IMR-90 (cell line): ENCODE data around the gene PLCG1. TPM values are rescaled to one million over a fixed set of nuclear protein-coding genes. Genes with fewer than 3 reads are reported as not detected.

Experiments used
- ATAC-seq: fragments of 200-7000 bp; cut with Tn5 transposase; 2 replicates; pipeline ENCODE4 v1.9.1; 2020; ENCODE audit warnings: low read depth, mild to moderate bottlenecking, moderate library complexity
- BruUV-seq: library from RNA; stranded (reverse); fragments of 400-500 nt; replicated peaks from 2 replicates; lab custom pipeline; 2021; lab: Mats Ljungman, UMichigan
- CTCF ChIA-PET: fragments of 300-600 bp; formaldehyde crosslinking; extraction: SDS; loops from one replicate; lab custom pipeline; 2021; ENCODE audit warnings: antibody characterized with exemption; lab: Yijun Ruan, JAX
- POLR2A ChIA-PET: fragments of 300-600 bp; sonication (Branson Sonifier 250); formaldehyde crosslinking; loops from one replicate; lab custom pipeline; 2022; ENCODE audit warnings: antibody characterized with exemption; ENCODE audit not compliant: unreplicated experiment; lab: Charles Lee
- DNase-seq: peaks from one replicate; pipeline ENCODE4 v3.0.0; 2013
- H2AFZ ChIP-seq: replicated peaks from 2 replicates; pipeline ENCODE3; 2013; ENCODE audit warnings: low read length, mild to moderate bottlenecking; ENCODE audit not compliant: poor library complexity
- H2AK5ac ChIP-seq: 2 replicates; pipeline ENCODE4 v1.6.1; 2013; ENCODE audit warnings: low read depth, low read length, inconsistent platforms
- H2AK9ac ChIP-seq: replicated peaks from 2 replicates; pipeline ENCODE3; 2013; ENCODE audit warnings: mild to moderate bottlenecking, low read depth, low read length, moderate library complexity; ENCODE audit not compliant: poor library complexity
- H2BK120ac ChIP-seq: 2 replicates; pipeline ENCODE4 v1.6.1; 2013; ENCODE audit warnings: low read depth, low read length, inconsistent platforms
- H2BK15ac ChIP-seq: 3 replicates; pipeline ENCODE4 v1.6.1; 2013; ENCODE audit warnings: low read depth, low read length, inconsistent platforms
- H2BK20ac ChIP-seq: 2 replicates; pipeline ENCODE4 v1.6.1; 2013; ENCODE audit warnings: low read depth, mild to moderate bottlenecking, inconsistent platforms, low read length, moderate library complexity
- H2BK5ac ChIP-seq: 2 replicates; pipeline ENCODE4 v1.6.1; 2013; ENCODE audit warnings: mild to moderate bottlenecking, low read depth, low read length, inconsistent platforms; ENCODE audit not compliant: poor library complexity, severe bottlenecking
- H3K14ac ChIP-seq: replicated peaks from 2 replicates; pipeline ENCODE4 v1.6.1; 2013; ENCODE audit warnings: low read depth, low read length, inconsistent platforms
- H3K18ac ChIP-seq: 2 replicates; pipeline ENCODE4 v1.6.1; 2013; ENCODE audit warnings: low read depth, low read length, control low read depth
- H3K23ac ChIP-seq: 2 replicates; pipeline ENCODE4 v1.6.1; 2013; ENCODE audit warnings: low read depth, low read length, inconsistent platforms
- H3K27ac ChIP-seq: 2 replicates; pipeline ENCODE4 v1.5.1; 2013; ENCODE audit warnings: mild to moderate bottlenecking, control low read depth, low read length; ENCODE audit not compliant: insufficient read depth
- H3K27me3 ChIP-seq: 2 replicates; pipeline ENCODE4 v1.6.1; 2013; ENCODE audit warnings: low read length; ENCODE audit not compliant: control insufficient read depth, insufficient read depth
- H3K36me3 ChIP-seq: 2 replicates; pipeline ENCODE4 v1.6.1; 2013; ENCODE audit warnings: low read length, mixed read lengths; ENCODE audit not compliant: control insufficient read depth, insufficient read depth
- H3K4ac ChIP-seq: 2 replicates; pipeline ENCODE4 v1.6.1; 2013; ENCODE audit warnings: low read depth, low read length, inconsistent platforms
- H3K4me1 ChIP-seq: 2 replicates; pipeline ENCODE4 v1.6.1; 2013; ENCODE audit warnings: low read length, mixed read lengths; ENCODE audit not compliant: control insufficient read depth, insufficient read depth
- H3K4me2 ChIP-seq: 2 replicates; pipeline ENCODE4 v1.6.1; 2013; ENCODE audit warnings: low read depth, mild to moderate bottlenecking, control low read depth, low read length, moderate library complexity
- H3K4me3 ChIP-seq: 2 replicates; pipeline ENCODE4 v1.5.1; 2013; ENCODE audit warnings: low read depth, mild to moderate bottlenecking, control low read depth, low read length, moderate library complexity; ENCODE audit not compliant: insufficient read depth
- H3K56ac ChIP-seq: 2 replicates; pipeline ENCODE4 v1.6.1; 2013; ENCODE audit warnings: low read length, inconsistent platforms; ENCODE audit not compliant: insufficient read depth; ENCODE audit errors: extremely low read depth
- H3K79me1 ChIP-seq, 2 experiments: 2 replicates each; pipeline ENCODE4 v1.6.1; 2013; ENCODE audit warnings: low read length in 2 of 2, inconsistent platforms in 1 of 2, low read depth in 1 of 2
- H3K9ac ChIP-seq: 2 replicates; pipeline ENCODE4 v1.6.1; 2013; ENCODE audit warnings: low read depth, low read length, control low read depth
- H3K9me1 ChIP-seq: 2 replicates; pipeline ENCODE4 v1.6.1; 2013; ENCODE audit warnings: low read length, inconsistent platforms; ENCODE audit not compliant: insufficient read depth
- H3K9me3 ChIP-seq: 2 replicates; pipeline ENCODE4 v1.6.1; 2013; ENCODE audit warnings: low read length; ENCODE audit not compliant: control insufficient read depth, insufficient read depth
- H4K20me1 ChIP-seq: 2 replicates; pipeline ENCODE4 v1.6.1; 2013; ENCODE audit warnings: low read length, inconsistent platforms; ENCODE audit not compliant: insufficient read depth
- H4K5ac ChIP-seq: 2 replicates; pipeline ENCODE4 v1.6.1; 2013; ENCODE audit warnings: mild to moderate bottlenecking, low read depth, low read length, control low read depth
- H4K8ac ChIP-seq, 2 experiments: 2 replicates each; pipeline ENCODE4 v1.6.1; 2013; ENCODE audit warnings: low read depth in 2 of 2, low read length in 2 of 2, control low read depth in 1 of 2, inconsistent platforms in 1 of 2
- H4K91ac ChIP-seq: 2 replicates; pipeline ENCODE4 v1.6.1; 2013; ENCODE audit warnings: low read depth, low read length, inconsistent platforms; ENCODE audit not compliant: insufficient read depth
- CEBPB ChIP-seq: IDR thresholded peaks from 2 replicates; pipeline ENCODE4 v1.6.1; 2012; ENCODE audit warnings: low read depth, low read length, improper control_type of control experiment
- CHD1 ChIP-seq: IDR thresholded peaks from 2 replicates; pipeline ENCODE4 v1.6.1; 2012; ENCODE audit warnings: low read depth, low read length, improper control_type of control experiment
- FOS ChIP-seq: fragments of 150-350 bp; IDR thresholded peaks from 2 replicates; pipeline ENCODE4 v1.6.1; 2016; ENCODE audit warnings: low read depth, low read length
- MAFK ChIP-seq: IDR thresholded peaks from 2 replicates; pipeline ENCODE4 v1.6.1; 2012; ENCODE audit warnings: low read depth, low read length, improper control_type of control experiment
- MAZ ChIP-seq: IDR thresholded peaks from 2 replicates; pipeline ENCODE4 v1.6.1; 2012; ENCODE audit warnings: low read depth, mild to moderate bottlenecking, low read length, improper control_type of control experiment, moderate library complexity, borderline replicate concordance
- MXI1 ChIP-seq: IDR thresholded peaks from 2 replicates; pipeline ENCODE4 v1.6.1; 2012; ENCODE audit warnings: low read depth, mild to moderate bottlenecking, low read length, moderate library complexity, borderline replicate concordance
- NFE2L2 ChIP-seq: fragments of 150-350 bp; IDR thresholded peaks from 2 replicates; pipeline ENCODE4 v1.6.1; 2016; ENCODE audit warnings: low read depth, mild to moderate bottlenecking, low read length
- POLR2A ChIP-seq: IDR thresholded peaks from 2 replicates; pipeline ENCODE4 v1.6.1; 2012; ENCODE audit warnings: mild to moderate bottlenecking, low read depth, low read length
- RAD21 ChIP-seq: IDR thresholded peaks from 2 replicates; pipeline ENCODE4 v1.6.1; 2012; ENCODE audit warnings: low read length, improper control_type of control experiment
- RCOR1 ChIP-seq: IDR thresholded peaks from 2 replicates; pipeline ENCODE4 v1.6.1; 2012; ENCODE audit warnings: mild to moderate bottlenecking, low read length, improper control_type of control experiment; ENCODE audit not compliant: insufficient replicate concordance
- RFX5 ChIP-seq: IDR thresholded peaks from 2 replicates; pipeline ENCODE4 v1.8.0; 2012; ENCODE audit warnings: low read depth, mild to moderate bottlenecking, low read length, moderate library complexity
- SMC3 ChIP-seq: fragments of 150-350 bp; IDR thresholded peaks from 2 replicates; pipeline ENCODE4 v1.6.1; 2016; ENCODE audit warnings: low read depth, mild to moderate bottlenecking, antibody characterized with exemption, low read length, moderate library complexity
- WGBS, 2 experiments: methylation state at CpG; one replicate each; pipeline versions ENCODE4 v1.1.5 to v1.1.7; 2013; ENCODE audit warnings: missing lambda C conversion rate in 2 of 2; ENCODE audit not compliant: insufficient read length in 1 of 2; ENCODE audit errors: extremely low coverage in 2 of 2; 5-methylcytosine and 5-hydroxymethylcytosine counted together
- dilution Hi-C: fragments of 300-500 bp; cut with HindIII; formaldehyde crosslinking; loops from one replicate; pipeline ENCODE4 v1.14.3; 2018; ENCODE audit warnings: low sequenced_read_pairs; ENCODE audit not compliant: unreplicated experiment
- in situ Hi-C: fragments of 300-500 bp; cut with MboI; formaldehyde crosslinking; loops from 3 replicates; pipeline ENCODE4 v1.14.3; 2019; ENCODE audit warnings: low sequenced_read_pairs, inconsistent platforms, mixed read lengths
- intact Hi-C: fragments of 100-400 bp; cut with micrococcal nuclease; formaldehyde crosslinking; loops from 2 replicates; pipeline ENCODE4 v1.10.0; 2022
- polyA plus RNA-seq, 3 experiments: library from polyadenylated mRNA; depleted of rRNA; stranded (reverse); fragments of >200 nt; gene quantifications; 2 replicates each; pipeline ENCODE4 v1.2.3, GENCODE V29; 2012; ENCODE audit warnings: low replicate concordance in 1 of 3
- total RNA-seq: library from RNA; depleted of rRNA; stranded (reverse); fragments of >200 nt; gene quantifications from 2 replicates; pipeline ENCODE4 v1.2.3, GENCODE V29; 2012
- TF ChIP-seq, protein P1 (sequence below): fragments of 150-350 bp; IDR thresholded peaks from 2 replicates; pipeline ENCODE4 v1.6.1; 2017; ENCODE audit warnings: mild to moderate bottlenecking, antibody characterized with exemption, low read length, low read depth
- TF ChIP-seq, protein P2 (sequence below): fragments of 150-350 bp; IDR thresholded peaks from 2 replicates; pipeline ENCODE4 v1.6.1; 2016; ENCODE audit warnings: low read depth, mild to moderate bottlenecking, low read length, moderate library complexity, borderline replicate concordance
- TF ChIP-seq, protein P3 (sequence below): conservative IDR thresholded peaks from 2 replicates; pipeline ENCODE4 v1.5.1; 2012; ENCODE audit warnings: mild to moderate bottlenecking, low read depth, low read length, improper control_type of control experiment

PLCG1 gene
- total and polyA plus RNA-seq, 2 of the 4 experiments (the other 2 are of a cell fraction), result 59.1 to 69.1 TPM

DNA sequence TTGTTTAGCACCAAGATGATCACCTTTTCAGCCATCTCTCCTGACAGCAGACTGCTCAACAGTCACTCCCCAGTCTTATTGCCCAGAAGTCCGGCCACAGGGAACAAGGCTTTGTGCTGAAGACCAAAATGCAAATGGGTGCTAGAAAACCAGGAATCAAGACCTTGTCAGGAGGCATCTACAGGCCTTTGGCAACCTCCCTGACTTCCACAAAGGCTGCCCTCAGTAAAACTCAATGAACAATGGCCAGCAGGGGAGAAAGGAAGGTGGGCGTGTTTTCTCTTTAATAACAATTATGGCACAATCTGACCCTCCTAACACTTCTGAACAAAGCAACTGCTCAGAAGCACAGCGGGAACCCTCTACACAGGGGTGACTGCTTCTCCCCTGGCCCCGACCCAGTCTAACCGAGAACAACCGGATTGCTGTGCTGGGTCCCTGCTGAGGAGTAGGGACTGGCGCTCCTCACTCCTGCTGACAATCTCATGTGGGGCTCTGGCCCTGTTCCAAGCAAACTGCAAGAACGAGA, 41.6 kb downstream of the PLCG1 start:
- no TSS peak for BruUV-seq
- Histone ChIP-seq H3K4me2 (no peak overlapping the region), H2BK120ac (no peak overlapping the region), H3K79me1 (peaks cover 38 to 87% of the 10 kb centered on the region in 2 experiments), H2AK9ac (peak overlapping the region; percentile 11), H3K23ac (no peak overlapping the region; the same call in 1 of the 2 replicates), H2AK5ac (0 out of 2 replicates have a peak overlapping the region, but pooled peaks have one; percentile 21), H3K18ac (no peak overlapping the region), H3K9ac (no peak overlapping the region), H3K27ac (peak overlapping the region; percentile 18; the same call in 1 of the 2 replicates), H2AFZ (no peak overlapping the region), H3K9me1 (peaks cover 49% of the 10 kb centered on the region), H3K14ac (peak overlapping the region; percentile 32; the same call in 1 of the 2 replicates), H3K4me3 (no peak overlapping the region), H4K5ac (peak overlapping the region; percentile 53; the same call in 1 of the 2 replicates), H3K56ac (no peak overlapping the region), H3K4me1 (peaks cover 32% of the 10 kb centered on the region), H4K20me1 (no peaks in the 10 kb centered on the region), H4K91ac (0 out of 2 replicates have a peak overlapping the region, but pooled peaks have one; percentile 3), H4K8ac (peak overlapping the region in 1 of 2 experiments; percentile 33; a peak in 1 of 4 replicates), H3K4ac (peak overlapping the region; percentile 22; the same call in 1 of the 2 replicates), H2BK5ac (peak overlapping the region; percentile 50), H2BK20ac (peak overlapping the region; percentile 18; the same call in 1 of the 2 replicates), H2BK15ac (0 out of 3 replicates have a peak overlapping the region, but pooled peaks have one; percentile 26), H3K36me3 (peaks cover 42% of the 10 kb centered on the region), H3K27me3 (no peaks in the 10 kb centered on the region), H3K9me3 (no peaks in the 10 kb centered on the region)
- intact Hi-C loops, result loop anchor here (5.0 to 10.0 kb wide), 2 partner anchors 138 to 516 kb away; partner anchors contain the start of gene ZHX3
- no peak for ATAC-seq
- ChIA-PET CTCF (no interaction called here), POLR2A (no interaction called here)
- DNase-seq, result no peak
- in situ Hi-C loops, result loop anchor here (5.0 kb wide), 2 partner anchors 48 to 163 kb away; partner anchors contain the start of gene LPIN3
- no CpG with 5 or more reads among the region's 8 CpGs for WGBS, 2 experiments
- dilution Hi-C loops, result no loop called here
- TF ChIP-seq RCOR1 (no peak), RAD21 (no peak), MXI1 (no peak), RFX5 (no peak), SMC3 (no peak), POLR2A (no peak), CEBPB (no peak), MAFK (no peak), CHD1 (no peak), NFE2L2 (no peak), MAZ (no peak), FOS (no peak)
- TF ChIP-seq, protein P1, sequence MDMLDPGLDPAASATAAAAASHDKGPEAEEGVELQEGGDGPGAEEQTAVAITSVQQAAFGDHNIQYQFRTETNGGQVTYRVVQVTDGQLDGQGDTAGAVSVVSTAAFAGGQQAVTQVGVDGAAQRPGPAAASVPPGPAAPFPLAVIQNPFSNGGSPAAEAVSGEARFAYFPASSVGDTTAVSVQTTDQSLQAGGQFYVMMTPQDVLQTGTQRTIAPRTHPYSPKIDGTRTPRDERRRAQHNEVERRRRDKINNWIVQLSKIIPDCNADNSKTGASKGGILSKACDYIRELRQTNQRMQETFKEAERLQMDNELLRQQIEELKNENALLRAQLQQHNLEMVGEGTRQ, result no peak
- TF ChIP-seq, protein P2, sequence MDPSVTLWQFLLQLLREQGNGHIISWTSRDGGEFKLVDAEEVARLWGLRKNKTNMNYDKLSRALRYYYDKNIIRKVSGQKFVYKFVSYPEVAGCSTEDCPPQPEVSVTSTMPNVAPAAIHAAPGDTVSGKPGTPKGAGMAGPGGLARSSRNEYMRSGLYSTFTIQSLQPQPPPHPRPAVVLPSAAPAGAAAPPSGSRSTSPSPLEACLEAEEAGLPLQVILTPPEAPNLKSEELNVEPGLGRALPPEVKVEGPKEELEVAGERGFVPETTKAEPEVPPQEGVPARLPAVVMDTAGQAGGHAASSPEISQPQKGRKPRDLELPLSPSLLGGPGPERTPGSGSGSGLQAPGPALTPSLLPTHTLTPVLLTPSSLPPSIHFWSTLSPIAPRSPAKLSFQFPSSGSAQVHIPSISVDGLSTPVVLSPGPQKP, result no peak
- TF ChIP-seq, protein P3, sequence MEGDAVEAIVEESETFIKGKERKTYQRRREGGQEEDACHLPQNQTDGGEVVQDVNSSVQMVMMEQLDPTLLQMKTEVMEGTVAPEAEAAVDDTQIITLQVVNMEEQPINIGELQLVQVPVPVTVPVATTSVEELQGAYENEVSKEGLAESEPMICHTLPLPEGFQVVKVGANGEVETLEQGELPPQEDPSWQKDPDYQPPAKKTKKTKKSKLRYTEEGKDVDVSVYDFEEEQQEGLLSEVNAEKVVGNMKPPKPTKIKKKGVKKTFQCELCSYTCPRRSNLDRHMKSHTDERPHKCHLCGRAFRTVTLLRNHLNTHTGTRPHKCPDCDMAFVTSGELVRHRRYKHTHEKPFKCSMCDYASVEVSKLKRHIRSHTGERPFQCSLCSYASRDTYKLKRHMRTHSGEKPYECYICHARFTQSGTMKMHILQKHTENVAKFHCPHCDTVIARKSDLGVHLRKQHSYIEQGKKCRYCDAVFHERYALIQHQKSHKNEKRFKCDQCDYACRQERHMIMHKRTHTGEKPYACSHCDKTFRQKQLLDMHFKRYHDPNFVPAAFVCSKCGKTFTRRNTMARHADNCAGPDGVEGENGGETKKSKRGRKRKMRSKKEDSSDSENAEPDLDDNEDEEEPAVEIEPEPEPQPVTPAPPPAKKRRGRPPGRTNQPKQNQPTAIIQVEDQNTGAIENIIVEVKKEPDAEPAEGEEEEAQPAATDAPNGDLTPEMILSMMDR, result no peak
